ENCODE results near the gene PIGZ.

PIGZ gene

GRCh38 chr3:196983186-196983585, 14.6 kb upstream of the PIGZ start:
- Histone ChIP-seq H3K27ac (no peak overlapping the region), H3K36me3 (no peaks in the 10 kb centered on the region), H3K9ac (no peak overlapping the region), H3K9me3 (peaks cover 22% of the 10 kb centered on the region), H3K4me1 (peaks cover 18% of the 10 kb centered on the region), H3K4me2 (no peak overlapping the region), H3K27me3 (no peaks in the 10 kb centered on the region), H3K4me3 (no peak overlapping the region), H4K20me1 (no peaks in the 10 kb centered on the region)
- no peak for TF ChIP-seq Cebpa-rat (IDR thresholded peaks at IDR 0.05)

GRCh38 chr3:196981657-196982056, 13.0 kb upstream of the PIGZ start:
- no peak overlapping the region for H3K4me2 ChIP-seq
- H3K4me1 ChIP-seq: peaks cover 3% of the 10 kb centered on the region
- H3K27ac ChIP-seq: no peak overlapping the region
- H3K4me3 ChIP-seq: no peak overlapping the region
- TF ChIP-seq Cebpa-rat (IDR thresholded peaks at IDR 0.05): no peak
- H3K27me3 ChIP-seq: no peaks in the 10 kb centered on the region
- H3K9me3 ChIP-seq: peaks cover 22% of the 10 kb centered on the region
- no peak overlapping the region for H3K9ac ChIP-seq
- H3K36me3 ChIP-seq: no peaks in the 10 kb centered on the region
- H4K20me1 ChIP-seq: no peaks in the 10 kb centered on the region

GRCh38 chr3:196979545-196979944, 10.9 kb upstream of the PIGZ start:
- Histone ChIP-seq H3K27ac (no peak overlapping the region), H3K4me1 (no peaks in the 10 kb centered on the region), H3K9me3 (peaks cover 22% of the 10 kb centered on the region), H3K36me3 (no peaks in the 10 kb centered on the region), H4K20me1 (no peaks in the 10 kb centered on the region), H3K4me2 (no peak overlapping the region), H3K4me3 (no peak overlapping the region), H3K9ac (no peak overlapping the region), H3K27me3 (no peaks in the 10 kb centered on the region)
- no peak for TF ChIP-seq Cebpa-rat (IDR thresholded peaks at IDR 0.05)

GRCh38 chr3:196976941-196977340, 8.3 kb upstream of the PIGZ start:
- Histone ChIP-seq H3K27ac (no peak overlapping the region), H4K20me1 (no peaks in the 10 kb centered on the region), H3K4me3 (no peak overlapping the region), H3K4me1 (no peaks in the 10 kb centered on the region), H3K36me3 (no peaks in the 10 kb centered on the region), H3K4me2 (no peak overlapping the region), H3K27me3 (no peaks in the 10 kb centered on the region), H3K9me3 (peaks cover 10% of the 10 kb centered on the region), H3K9ac (no peak overlapping the region)
- no peak for TF ChIP-seq Cebpa-rat (IDR thresholded peaks at IDR 0.05)

GRCh38 chr3:196975349-196975748, 6.7 kb upstream of the PIGZ start:
- Histone ChIP-seq H3K36me3 (no peaks in the 10 kb centered on the region), H3K4me1 (peaks cover 10% of the 10 kb centered on the region), H4K20me1 (no peaks in the 10 kb centered on the region), H3K27me3 (peaks cover 9% of the 10 kb centered on the region), H3K9me3 (peaks cover 8% of the 10 kb centered on the region; the same call in 1 of the 2 replicates), H3K9ac (no peak overlapping the region), H3K4me3 (no peak overlapping the region), H3K27ac (no peak overlapping the region), H3K4me2 (no peak overlapping the region)
- TF ChIP-seq Cebpa-rat (IDR thresholded peaks at IDR 0.05): no peak

- Histone ChIP-seq H3K4me1 (peaks cover 15% of the 10 kb centered on the region), H3K27me3 (peaks cover 14% of the 10 kb centered on the region), H3K36me3 (no peaks in the 10 kb centered on the region), H3K9ac (no peak overlapping the region), H3K9me3 (peaks cover 8% of the 10 kb centered on the region; the same call in 1 of the 2 replicates), H3K27ac (no peak overlapping the region), H3K4me2 (no peak overlapping the region), H3K4me3 (no peak overlapping the region), H4K20me1 (no peaks in the 10 kb centered on the region)
- TF ChIP-seq Cebpa-rat (IDR thresholded peaks at IDR 0.05): no peak
Measured at GRCh38 chr3:196974661-196975060, 6.0 kb upstream of the PIGZ start.

- H3K4me1 ChIP-seq: peaks cover 24% of the 10 kb centered on the region
- no peak overlapping the region for H3K9ac ChIP-seq
- TF ChIP-seq Cebpa-rat (IDR thresholded peaks at IDR 0.05): no peak
- H3K4me2 ChIP-seq: peak overlapping the region; percentile 93
- H3K9me3 ChIP-seq: peaks cover 8% of the 10 kb centered on the region; the same call in 1 of the 2 replicates
- H3K27ac ChIP-seq: peak overlapping the region; percentile 45; the same call in 1 of the 2 replicates
- peaks cover 7% of the 10 kb centered on the region; the same call in 1 of the 2 replicates for H3K36me3 ChIP-seq
- peaks cover 25% of the 10 kb centered on the region for H3K27me3 ChIP-seq
- H3K4me3 ChIP-seq: no peak overlapping the region
- H4K20me1 ChIP-seq: no peaks in the 10 kb centered on the region
Measured at GRCh38 chr3:196971094-196971698, 2.6 kb upstream of the PIGZ start.

GRCh38 chr3:196970547-196971093, 2.0 kb upstream of the PIGZ start:
- peak overlapping the region; percentile 45; the same call in 1 of the 2 replicates for H3K27ac ChIP-seq
- H3K4me1 ChIP-seq: peaks cover 24% of the 10 kb centered on the region
- peaks cover 13% of the 10 kb centered on the region; the same call in 1 of the 2 replicates for H3K36me3 ChIP-seq
- peak overlapping the region; percentile 93 for H3K4me2 ChIP-seq
- H3K4me3 ChIP-seq: peak overlapping the region; percentile 92
- peaks cover 25% of the 10 kb centered on the region for H3K27me3 ChIP-seq
- H4K20me1 ChIP-seq: no peaks in the 10 kb centered on the region
- no peak for TF ChIP-seq Cebpa-rat (IDR thresholded peaks at IDR 0.05)
- peak overlapping the region; percentile 45; the same call in 1 of the 2 replicates for H3K9ac ChIP-seq
- H3K9me3 ChIP-seq: peaks cover 8% of the 10 kb centered on the region; the same call in 1 of the 2 replicates

- TF ChIP-seq Cebpa-rat (IDR thresholded peaks at IDR 0.05): no peak
- Histone ChIP-seq H4K20me1 (no peaks in the 10 kb centered on the region), H3K4me3 (peak overlapping the region; percentile 92), H3K27ac (peak overlapping the region; percentile 92), H3K36me3 (peaks cover 20% of the 10 kb centered on the region; the same call in 1 of the 2 replicates), H3K27me3 (peaks cover 25% of the 10 kb centered on the region), H3K9ac (peak overlapping the region; percentile 88), H3K4me1 (peaks cover 24% of the 10 kb centered on the region), H3K4me2 (peak overlapping the region; percentile 93), H3K9me3 (peaks cover 8% of the 10 kb centered on the region; the same call in 1 of the 2 replicates)
Measured at GRCh38 chr3:196969660-196970546, 1.3 kb upstream of the PIGZ start.

All from BLaER1 (cell line).